ENCODE results near the gene DYNLL1.
"Not testable (repeated sequence)": the region's sequence is repeated elsewhere in the genome, so short reads cannot be mapped to it uniquely, and the experiment has no call there.

Gene DYNLL1

DNA sequence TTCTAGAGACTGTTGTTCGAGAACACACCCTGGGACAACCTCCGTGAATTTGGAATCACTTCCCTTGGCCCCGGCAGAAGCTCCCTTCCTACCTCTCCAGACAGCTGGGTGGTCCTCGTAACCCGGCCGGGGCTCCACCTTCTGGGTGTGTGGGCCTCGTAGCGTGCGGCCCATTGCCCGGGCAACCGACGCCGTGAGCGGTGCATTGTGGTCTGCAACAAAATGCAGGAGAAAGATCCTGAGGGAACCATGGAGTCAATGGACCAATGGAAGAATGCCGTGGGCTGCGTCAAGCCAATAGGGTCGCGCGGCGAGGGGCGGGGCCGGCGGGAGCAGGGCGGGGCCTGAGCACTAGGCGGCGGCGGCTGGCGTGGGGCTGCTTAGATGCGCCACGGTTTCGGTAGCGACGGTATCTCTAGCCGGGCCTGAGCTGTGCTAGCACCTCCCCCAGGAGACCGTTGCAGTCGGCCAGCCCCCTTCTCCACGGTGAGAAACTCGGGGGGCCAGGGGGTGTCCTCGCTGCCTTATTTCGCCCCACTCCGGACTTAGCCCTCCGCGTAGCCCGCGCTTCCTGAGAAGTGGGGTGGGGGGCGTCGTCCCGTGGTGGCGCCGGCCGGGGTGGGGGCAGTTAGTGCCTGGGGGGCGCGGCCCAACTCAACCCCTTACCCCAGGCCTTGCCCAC, at the start of gene DYNLL1:
TSS of gene DYNLL1 (plus strand) at position 383 of the 682 bp plus-strand sequence. CDS start 309 bp downstream, outside the sequence.
- intact Hi-C loops (cut with DNase I; ENCODE audit: low total_unique reads): loop anchor here (5.0 kb wide), 1 partner anchor 41 kb away; no protein-coding TSS in a partner anchor
- TF ChIP-seq, protein P1, sequence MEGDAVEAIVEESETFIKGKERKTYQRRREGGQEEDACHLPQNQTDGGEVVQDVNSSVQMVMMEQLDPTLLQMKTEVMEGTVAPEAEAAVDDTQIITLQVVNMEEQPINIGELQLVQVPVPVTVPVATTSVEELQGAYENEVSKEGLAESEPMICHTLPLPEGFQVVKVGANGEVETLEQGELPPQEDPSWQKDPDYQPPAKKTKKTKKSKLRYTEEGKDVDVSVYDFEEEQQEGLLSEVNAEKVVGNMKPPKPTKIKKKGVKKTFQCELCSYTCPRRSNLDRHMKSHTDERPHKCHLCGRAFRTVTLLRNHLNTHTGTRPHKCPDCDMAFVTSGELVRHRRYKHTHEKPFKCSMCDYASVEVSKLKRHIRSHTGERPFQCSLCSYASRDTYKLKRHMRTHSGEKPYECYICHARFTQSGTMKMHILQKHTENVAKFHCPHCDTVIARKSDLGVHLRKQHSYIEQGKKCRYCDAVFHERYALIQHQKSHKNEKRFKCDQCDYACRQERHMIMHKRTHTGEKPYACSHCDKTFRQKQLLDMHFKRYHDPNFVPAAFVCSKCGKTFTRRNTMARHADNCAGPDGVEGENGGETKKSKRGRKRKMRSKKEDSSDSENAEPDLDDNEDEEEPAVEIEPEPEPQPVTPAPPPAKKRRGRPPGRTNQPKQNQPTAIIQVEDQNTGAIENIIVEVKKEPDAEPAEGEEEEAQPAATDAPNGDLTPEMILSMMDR (IDR thresholded peaks at IDR 0.05): peak in 1 of 2 experiments; percentile 25
- Histone ChIP-seq H3K36me3 (peaks cover 9 to 31% (median 12%) of the 10 kb centered on the region in 3 donors), H3K9me3 (no peaks in the 10 kb centered on the region), H3K4me3 (peak within 1 kb of the TSS; percentile 82 to 98), H3K27ac (peak within 1 kb of the TSS; percentile 92 to 95), H3K27me3 (no peaks in the 10 kb centered on the region), H3K4me1 (peaks cover 0 to 29% (median 19%) of the 10 kb centered on the region in 4 donors)
- peak; percentile 95 to 97 for DNase-seq

DNA sequence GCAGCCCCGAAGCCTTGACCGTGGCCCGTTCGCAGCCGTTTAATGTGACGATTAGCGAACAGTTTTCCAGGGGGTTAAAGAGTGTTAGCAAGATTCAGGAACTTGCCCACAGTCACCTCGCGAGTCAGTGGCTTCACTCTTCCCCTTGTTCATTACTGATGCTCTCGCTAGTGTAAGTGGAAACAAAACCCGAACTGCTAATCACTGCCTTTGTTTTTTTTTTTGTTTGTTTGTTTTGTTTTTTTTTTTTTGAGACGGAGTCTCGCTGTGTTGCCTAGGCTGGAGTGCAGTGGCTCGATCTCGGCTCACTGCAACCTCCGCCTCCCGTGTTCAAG, 49.1 kb upstream of the DYNLL1 start:
- peaks cover 12 to 43% (median 20%) of the 10 kb centered on the region in 3 donors for H3K36me3 ChIP-seq
- peaks cover 0 to 23% (median 20%) of the 10 kb centered on the region in 4 donors for H3K4me1 ChIP-seq

DNA sequence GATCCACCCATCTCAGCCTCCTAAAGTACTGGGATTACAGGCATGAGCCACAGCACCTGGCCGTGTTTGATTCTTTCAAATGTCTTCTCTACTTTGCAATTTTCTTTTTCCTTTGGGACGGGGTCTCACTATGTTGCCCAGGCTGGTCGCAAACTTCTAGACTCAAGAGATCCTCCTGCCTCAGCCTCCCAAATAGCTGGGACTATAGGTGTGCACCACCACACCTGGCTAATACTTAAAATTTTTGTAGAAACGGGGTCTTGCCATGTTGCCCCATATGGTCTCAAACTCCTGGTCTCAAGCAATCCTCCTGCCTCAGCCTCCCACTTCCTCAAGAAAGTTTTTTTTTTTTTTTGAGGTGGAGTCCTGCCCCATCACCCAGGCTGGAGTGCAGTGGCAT, 47.9 kb upstream of the DYNLL1 start:
- intact Hi-C loops (cut with DNase I; ENCODE audit: low total_unique reads): no loop called here
- H3K4me3 ChIP-seq: no peak overlapping the region
- H3K27ac ChIP-seq: no peak overlapping the region
- no peaks in the 10 kb centered on the region for H3K9me3 ChIP-seq
- no peak for DNase-seq
- peaks cover 14 to 45% (median 17%) of the 10 kb centered on the region in 3 donors for H3K36me3 ChIP-seq
- H3K27me3 ChIP-seq: no peaks in the 10 kb centered on the region
- TF ChIP-seq, protein P1 (IDR thresholded peaks at IDR 0.05): no peak
- peaks cover 0 to 23% (median 20%) of the 10 kb centered on the region in 4 donors for H3K4me1 ChIP-seq

More for the DNA sequence above, 49.1 kb upstream of the DYNLL1 start:
- H3K27me3 ChIP-seq; DNase-seq; H3K9me3 ChIP-seq; intact Hi-C loops (cut with DNase I; ENCODE audit: low total_unique reads): not testable (repeated sequence)
- peak overlapping the region; percentile 84 to 90 for H3K27ac ChIP-seq
- peak overlapping the region; percentile 78 to 95 for H3K4me3 ChIP-seq

DNA sequence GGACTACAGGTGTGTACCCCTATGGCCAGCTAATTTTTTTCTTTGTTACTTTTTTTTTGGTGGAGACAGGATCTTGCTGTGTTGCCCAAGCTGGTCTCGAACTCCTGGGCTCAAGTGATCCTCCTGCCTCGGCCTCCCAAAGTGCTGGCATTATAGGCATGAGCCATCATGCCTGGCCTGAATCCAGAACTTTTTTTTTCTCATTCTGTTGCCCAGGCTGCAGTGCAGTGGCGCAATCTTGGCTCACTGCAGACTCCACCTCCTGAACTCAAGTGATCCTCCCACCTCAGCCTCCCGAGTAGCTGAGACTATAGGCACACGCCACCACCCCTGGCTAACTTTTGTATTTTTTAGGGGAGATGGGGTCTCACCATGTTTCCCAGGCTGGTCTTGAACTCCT, 43.4 kb upstream of the DYNLL1 start:
- peaks cover 6 to 68% (median 30%) of the 10 kb centered on the region in 3 donors for H3K36me3 ChIP-seq
- DNase-seq; H3K27me3 ChIP-seq; H3K9me3 ChIP-seq; H3K4me3 ChIP-seq; H3K4me1 ChIP-seq; intact Hi-C loops (cut with DNase I; ENCODE audit: low total_unique reads); H3K27ac ChIP-seq: not testable (repeated sequence)

DNA sequence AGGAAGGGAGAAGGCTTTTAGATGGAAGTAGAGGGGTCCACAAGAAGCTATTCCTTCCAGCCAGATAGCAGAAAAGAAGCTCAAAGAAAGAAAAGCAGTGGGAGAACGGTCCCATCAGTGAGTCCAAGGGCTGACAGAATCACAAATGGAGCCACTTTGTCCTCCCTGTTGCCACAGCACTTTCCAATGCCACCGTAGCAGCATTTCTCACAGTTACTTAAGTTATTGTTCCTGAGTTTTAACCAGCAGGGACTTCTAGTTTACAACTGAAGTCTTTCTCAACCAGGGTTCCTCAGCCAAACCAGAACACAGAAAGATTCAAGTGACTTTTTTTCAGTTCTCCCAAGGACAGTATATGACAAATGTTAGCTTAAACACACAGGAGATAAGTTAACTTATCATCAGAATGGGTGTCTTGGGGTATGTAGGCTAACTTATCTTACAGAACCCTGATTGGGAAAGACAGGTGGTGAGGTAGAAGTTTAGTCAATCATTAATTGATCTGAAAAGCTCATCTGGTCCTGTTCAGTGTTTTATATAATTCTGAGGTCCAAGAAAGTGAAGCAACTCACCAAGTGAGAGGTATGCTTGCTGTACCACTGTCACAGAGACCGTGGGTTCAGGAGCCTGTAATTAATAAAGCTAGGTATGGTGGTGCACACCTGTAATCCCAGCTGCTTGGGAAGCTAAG, 42.7 kb upstream of the DYNLL1 start:
- H3K9me3 ChIP-seq: no peaks in the 10 kb centered on the region
- TF ChIP-seq, protein P1 (IDR thresholded peaks at IDR 0.05): no peak
- H3K27me3 ChIP-seq: no peaks in the 10 kb centered on the region
- H3K4me1 ChIP-seq: no peaks in the 10 kb centered on the region
- H3K4me3 ChIP-seq: no peak overlapping the region
- DNase-seq: no peak
- no peak overlapping the region for H3K27ac ChIP-seq
- intact Hi-C loops (cut with DNase I; ENCODE audit: low total_unique reads): no loop called here
- peaks cover 12 to 75% (median 37%) of the 10 kb centered on the region in 3 donors for H3K36me3 ChIP-seq

DNA sequence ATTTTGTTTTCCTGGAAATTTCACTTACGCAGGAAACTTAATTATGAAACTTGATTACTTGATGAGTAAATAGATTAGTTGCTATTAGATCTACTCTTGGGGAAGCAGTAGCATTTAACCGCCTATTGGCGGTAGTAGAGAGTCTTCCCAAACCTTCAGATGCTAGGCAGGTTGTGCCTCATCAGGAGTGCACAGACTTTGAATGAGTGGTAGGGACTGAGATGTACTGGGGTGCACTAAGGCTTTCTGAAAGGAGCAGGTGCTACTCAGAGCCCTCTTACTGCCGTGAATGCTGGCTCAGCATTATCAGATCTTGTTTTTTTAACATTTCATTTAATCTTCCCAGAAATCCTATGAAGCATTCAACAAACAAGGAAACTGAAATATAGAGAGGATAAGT, 41.9 kb upstream of the DYNLL1 start:
- H3K27ac ChIP-seq: no peak overlapping the region
- DNase-seq: no peak
- TF ChIP-seq, protein P1 (IDR thresholded peaks at IDR 0.05): peak; percentile 27 to 52
- no peak overlapping the region for H3K4me3 ChIP-seq
- intact Hi-C loops (cut with DNase I; ENCODE audit: low total_unique reads): no loop called here
- H3K36me3 ChIP-seq: peaks cover 19 to 82% (median 45%) of the 10 kb centered on the region in 3 donors
- H3K27me3 ChIP-seq: no peaks in the 10 kb centered on the region
- H3K4me1 ChIP-seq: no peaks in the 10 kb centered on the region
- no peaks in the 10 kb centered on the region for H3K9me3 ChIP-seq

Data from tibial artery (tissue), 4 donors.